ENCODE results near the gene TRABD2B.

- TF ChIP-seq, protein P1, sequence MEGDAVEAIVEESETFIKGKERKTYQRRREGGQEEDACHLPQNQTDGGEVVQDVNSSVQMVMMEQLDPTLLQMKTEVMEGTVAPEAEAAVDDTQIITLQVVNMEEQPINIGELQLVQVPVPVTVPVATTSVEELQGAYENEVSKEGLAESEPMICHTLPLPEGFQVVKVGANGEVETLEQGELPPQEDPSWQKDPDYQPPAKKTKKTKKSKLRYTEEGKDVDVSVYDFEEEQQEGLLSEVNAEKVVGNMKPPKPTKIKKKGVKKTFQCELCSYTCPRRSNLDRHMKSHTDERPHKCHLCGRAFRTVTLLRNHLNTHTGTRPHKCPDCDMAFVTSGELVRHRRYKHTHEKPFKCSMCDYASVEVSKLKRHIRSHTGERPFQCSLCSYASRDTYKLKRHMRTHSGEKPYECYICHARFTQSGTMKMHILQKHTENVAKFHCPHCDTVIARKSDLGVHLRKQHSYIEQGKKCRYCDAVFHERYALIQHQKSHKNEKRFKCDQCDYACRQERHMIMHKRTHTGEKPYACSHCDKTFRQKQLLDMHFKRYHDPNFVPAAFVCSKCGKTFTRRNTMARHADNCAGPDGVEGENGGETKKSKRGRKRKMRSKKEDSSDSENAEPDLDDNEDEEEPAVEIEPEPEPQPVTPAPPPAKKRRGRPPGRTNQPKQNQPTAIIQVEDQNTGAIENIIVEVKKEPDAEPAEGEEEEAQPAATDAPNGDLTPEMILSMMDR (IDR thresholded peaks at IDR 0.05; ENCODE audit: low read depth, low read length, poor library complexity, severe bottlenecking), result no peak
- no peak for TF ChIP-seq EZH2phosphoT487 (IDR thresholded peaks at IDR 0.05; ENCODE audit: borderline replicate concordance, low read length)
Measured at GRCh38 chr1:47856996-47857395, 140.2 kb downstream of the TRABD2B start.
